HEK293 (cell line): Measurements from ENCODE around the gene B3GAT1.

Source experiments
- CTCF ChIA-PET: fragments of 350-600 bp; formaldehyde crosslinking; extraction: SDS; loops from one replicate; lab custom pipeline; 2021; ENCODE audit warnings: antibody characterized with exemption; lab: Yijun Ruan, JAX
- POLR2A ChIA-PET: fragments of 300-600 bp; formaldehyde crosslinking; extraction: SDS; loops from one replicate; lab custom pipeline; 2020; ENCODE audit warnings: antibody characterized with exemption, inconsistent platforms; lab: Yijun Ruan, JAX
- H3K27ac ChIP-seq: fragments of 200-500 bp; sonication (Bioruptor generic); 2 replicates; pipeline ENCODE4 v1.5.1; 2014; ENCODE audit warnings: low read depth, low read length, control low read depth, inconsistent platforms; ENCODE audit errors: extremely low read depth
- H3K36me3 ChIP-seq, 2 experiments: fragments of 200-500 bp in 1 of 2; sonication (Bioruptor generic) in 1 of 2; 1 replicate in 1 of 2; 2 replicates in 1 of 2; pipeline ENCODE4 v1.5.1; 2014 to 2017; ENCODE audit warnings: inconsistent platforms in 2 of 2, low read length in 2 of 2; ENCODE audit not compliant: control insufficient read depth in 2 of 2, insufficient read depth in 1 of 2
- H3K4me1 ChIP-seq: fragments of 200-500 bp; sonication (Bioruptor generic); 2 replicates; pipeline ENCODE4 v1.5.1; 2014; ENCODE audit warnings: mild to moderate bottlenecking, low read length, inconsistent platforms; ENCODE audit not compliant: control insufficient read depth, insufficient read depth
- H3K4me3 ChIP-seq: 2 replicates; pipeline ENCODE4 v1.5.1; 2011; ENCODE audit warnings: low read depth, mild to moderate bottlenecking, control low read depth, low read length, moderate library complexity
- H3K9me3 ChIP-seq: fragments of 200-500 bp; sonication (Bioruptor generic); 2 replicates; pipeline ENCODE4 v1.5.1; 2014; ENCODE audit warnings: low read depth, low read length, inconsistent platforms; ENCODE audit not compliant: control insufficient read depth, insufficient read depth
- AEBP2 ChIP-seq: fragments of 450-650 bp; formaldehyde crosslinking; IDR thresholded peaks from 2 replicates; pipeline ENCODE4 v1.5.1; 2016; ENCODE audit warnings: missing biosample characterization, missing genetic modification characterization, borderline replicate concordance
- BCL11A ChIP-seq: fragments of 450-650 bp; formaldehyde crosslinking; IDR thresholded peaks from 2 replicates; pipeline ENCODE4 v1.5.1; 2016; ENCODE audit warnings: low read depth, missing biosample characterization, missing genetic modification characterization
- GLI2 ChIP-seq: fragments of 450-650 bp; formaldehyde crosslinking; IDR thresholded peaks from 2 replicates; pipeline ENCODE4; 2017; ENCODE audit warnings: missing biosample characterization, missing genetic modification characterization, low read depth, borderline replicate concordance
- GLIS2 ChIP-seq: fragments of 450-650 bp; formaldehyde crosslinking; IDR thresholded peaks from 2 replicates; pipeline ENCODE4 v1.5.1; 2016; ENCODE audit warnings: missing biosample characterization, missing genetic modification characterization
- PRDM10 ChIP-seq: fragments of 450-650 bp; formaldehyde crosslinking; IDR thresholded peaks from 2 replicates; pipeline ENCODE4 v1.5.1; 2016; ENCODE audit warnings: missing biosample characterization, missing genetic modification characterization
- TCF7L2 ChIP-seq: IDR thresholded peaks from 2 replicates; pipeline ENCODE4 v1.6.1; 2011; ENCODE audit warnings: low read depth, mild to moderate bottlenecking, inconsistent platforms, low read length, moderate library complexity, borderline replicate concordance
- YY2 ChIP-seq: fragments of 450-650 bp; formaldehyde crosslinking; IDR thresholded peaks from 2 replicates; pipeline ENCODE4 v1.5.1; 2016; ENCODE audit warnings: missing biosample characterization, missing genetic modification characterization
- ZBTB17 ChIP-seq: fragments of 450-650 bp; formaldehyde crosslinking; IDR thresholded peaks from 2 replicates; pipeline ENCODE4 v1.5.1; 2016; ENCODE audit warnings: missing biosample characterization, missing genetic modification characterization
- ZBTB8A ChIP-seq: fragments of 450-650 bp; formaldehyde crosslinking; IDR thresholded peaks from 2 replicates; pipeline ENCODE4 v1.5.1; 2016; ENCODE audit warnings: missing biosample characterization, missing genetic modification characterization
- ZNF133 ChIP-seq: fragments of 450-650 bp; formaldehyde crosslinking; IDR thresholded peaks from 2 replicates; pipeline ENCODE4 v1.5.1; 2016; ENCODE audit warnings: missing biosample characterization, missing genetic modification characterization
- ZNF148 ChIP-seq: fragments of 450-650 bp; formaldehyde crosslinking; IDR thresholded peaks from 2 replicates; pipeline ENCODE4 v1.5.0; 2017; ENCODE audit warnings: missing biosample characterization, missing genetic modification characterization, borderline replicate concordance
- ZNF18 ChIP-seq: fragments of 450-650 bp; formaldehyde crosslinking; IDR thresholded peaks from 2 replicates; pipeline ENCODE4 v1.5.1; 2016; ENCODE audit warnings: missing biosample characterization, missing genetic modification characterization
- ZNF184 ChIP-seq: fragments of 450-650 bp; IDR thresholded peaks from 2 replicates; pipeline ENCODE4 v1.5.1; 2018; ENCODE audit warnings: missing biosample characterization, mild to moderate bottlenecking, missing genetic modification characterization
- ZNF280C ChIP-seq: fragments of 450-650 bp; formaldehyde crosslinking; IDR thresholded peaks from 2 replicates; pipeline ENCODE4 v1.5.1; 2016; ENCODE audit warnings: missing biosample characterization, missing genetic modification characterization
- ZNF341 ChIP-seq: fragments of 450-650 bp; formaldehyde crosslinking; IDR thresholded peaks from 2 replicates; pipeline ENCODE4; 2016; ENCODE audit warnings: low read depth, missing biosample characterization, missing genetic modification characterization
- ZNF354C ChIP-seq: fragments of 450-650 bp; formaldehyde crosslinking; IDR thresholded peaks from 2 replicates; pipeline ENCODE4 v1.5.1; 2016; ENCODE audit warnings: missing biosample characterization, missing genetic modification characterization, low read depth, borderline replicate concordance
- ZNF530 ChIP-seq: fragments of 450-650 bp; formaldehyde crosslinking; IDR thresholded peaks from 2 replicates; pipeline ENCODE4 v1.5.1; 2016; ENCODE audit warnings: low read depth, missing biosample characterization, missing genetic modification characterization
- ZNF639 ChIP-seq: fragments of 450-650 bp; formaldehyde crosslinking; IDR thresholded peaks from 2 replicates; pipeline ENCODE4 v1.5.1; 2016; ENCODE audit warnings: missing biosample characterization, missing genetic modification characterization
- ZNF76 ChIP-seq: fragments of 450-650 bp; formaldehyde crosslinking; IDR thresholded peaks from 2 replicates; pipeline ENCODE4; 2016; ENCODE audit warnings: low read depth, missing biosample characterization, missing genetic modification characterization, borderline replicate concordance
- ZSCAN4 ChIP-seq: fragments of 450-650 bp; formaldehyde crosslinking; IDR thresholded peaks from 2 replicates; pipeline ENCODE4 v1.5.1; 2017; ENCODE audit warnings: missing biosample characterization, missing genetic modification characterization

B3GAT1 gene

GRCh38 chr11:134410766-134411165, 1.3 kb downstream of the B3GAT1 start:
- Histone ChIP-seq H3K27ac (no peak overlapping the region), H3K36me3 (no peaks in the 10 kb centered on the region), H3K9me3 (no peaks in the 10 kb centered on the region), H3K4me1 (peaks cover 4% of the 10 kb centered on the region; the same call in 1 of the 2 replicates), H3K4me3 (no peak overlapping the region)
- ChIA-PET POLR2A (interaction anchor here (0.6 to 1.6 kb wide), 3 partner anchors 79 to 135 kb away, joined by 3 to 5 read pairs (median 5); partner anchors contain the start of gene GLB1L3), CTCF (interaction anchor here (1.5 kb wide), 1 partner anchor 20 kb away, joined by 3 read pairs; no protein-coding TSS in a partner anchor)
- TF ChIP-seq GLI2, result no peak
- no peak for TF ChIP-seq ZSCAN4
- TF ChIP-seq ZNF639, result no peak
- no peak for TF ChIP-seq ZNF530 (tag by site-specific recombination)
- TF ChIP-seq YY2 (tag by site-specific recombination), result no peak
- no peak for TF ChIP-seq ZBTB17 (tag by site-specific recombination)
- TF ChIP-seq ZNF341 (tag by site-specific recombination), result no peak
- no peak for TF ChIP-seq ZNF280C (tag by site-specific recombination)
- no peak for TF ChIP-seq ZNF76
- TF ChIP-seq GLIS2 (tag by site-specific recombination), result no peak
- no peak for TF ChIP-seq TCF7L2
- TF ChIP-seq BCL11A (tag by site-specific recombination), result no peak
- no peak for TF ChIP-seq ZNF354C (tag by site-specific recombination)
- TF ChIP-seq ZNF148 (tag by site-specific recombination), result no peak
- no peak for TF ChIP-seq ZNF184 (tag by site-specific recombination)
- no peak for TF ChIP-seq ZNF18 (tag by site-specific recombination)
- TF ChIP-seq PRDM10 (tag by site-specific recombination), result no peak
- TF ChIP-seq ZNF133 (tag by site-specific recombination), result no peak
- TF ChIP-seq AEBP2, result no peak
- TF ChIP-seq ZBTB8A (tag by site-specific recombination), result no peak
